Natural killer cell (primary cell): Measurements from ENCODE around the gene ARAP3. TPM values are rescaled to one million over a fixed set of nuclear protein-coding genes. Genes with fewer than 3 reads are reported as not detected.

Experiments
- ATAC-seq, 3 donors: fragments of 150-1000 bp in 2 of 3; fragments of 200-7000 bp in 1 of 3; cut with Tn5 transposase; 1 replicate in 1 of 3; 2 replicates in 2 of 3; pipeline ENCODE4 v1.10.0; 2021; ENCODE audit warnings: mild to moderate bottlenecking in 2 of 3, moderate library complexity in 2 of 3
- DNase-seq, 2 donors: peaks; one replicate each; pipeline versions ENCODE4 v3.0.0 to v3.0.0-alpha.2; 2013 to 2021; ENCODE audit warnings: mixed read lengths in 1 of 2
- H3K27ac ChIP-seq: one replicate; pipeline ENCODE4 v1.5.1; 2013; ENCODE audit warnings: mild to moderate bottlenecking, low read length
- H3K27me3 ChIP-seq: one replicate; pipeline ENCODE4 v1.6.1; 2013; ENCODE audit warnings: low read length; ENCODE audit not compliant: control insufficient read depth, insufficient read depth
- H3K36me3 ChIP-seq: one replicate; pipeline ENCODE4 v1.6.1; 2013; ENCODE audit warnings: low read length; ENCODE audit not compliant: control insufficient read depth, insufficient read depth
- H3K4me1 ChIP-seq: one replicate; pipeline ENCODE4 v1.6.1; 2013; ENCODE audit warnings: low read length; ENCODE audit not compliant: control insufficient read depth, insufficient read depth
- H3K4me3 ChIP-seq: one replicate; pipeline ENCODE4 v1.5.1; 2013; ENCODE audit warnings: low read length
- H3K9me3 ChIP-seq: one replicate; pipeline ENCODE4 v1.6.1; 2013; ENCODE audit warnings: low read length; ENCODE audit not compliant: control insufficient read depth, insufficient read depth
- H3K27ac Mint-ChIP-seq, 2 donors: one replicate each; pipeline ENCODE4 v1.8.0; 2022; ENCODE audit warnings: mild to moderate bottlenecking in 2 of 2, mixed read lengths in 2 of 2, moderate library complexity in 1 of 2
- H3K27me3 Mint-ChIP-seq, 2 donors: one replicate each; pipeline ENCODE4 v1.8.0; 2022; ENCODE audit warnings: low read depth in 2 of 2, mixed read lengths in 2 of 2
- H3K36me3 Mint-ChIP-seq: one replicate; pipeline ENCODE4 v1.8.0; 2022; ENCODE audit warnings: mixed read lengths
- H3K4me1 Mint-ChIP-seq, 2 donors: one replicate each; pipeline ENCODE4 v1.8.0; 2022; ENCODE audit warnings: mixed read lengths in 2 of 2
- H3K4me3 Mint-ChIP-seq: one replicate; pipeline ENCODE4 v1.8.0; 2022; ENCODE audit warnings: mild to moderate bottlenecking, moderate library complexity, mixed read lengths
- H3K9me3 Mint-ChIP-seq, 2 donors: one replicate each; pipeline ENCODE4 v1.8.0; 2022; ENCODE audit warnings: mixed read lengths in 2 of 2
- CTCF ChIP-seq: fragments of 200-600 bp; IDR thresholded peaks from one replicate; pipeline ENCODE4 v1.8.0; 2022; ENCODE audit warnings: antibody characterized with exemption
- WGBS: methylation state at CpG from one replicate; pipeline ENCODE4 v1.1.7; 2013; ENCODE audit warnings: missing lambda C conversion rate; ENCODE audit not compliant: insufficient coverage; 5-methylcytosine and 5-hydroxymethylcytosine counted together
- intact Hi-C: fragments of 100-400 bp; cut with micrococcal nuclease; formaldehyde crosslinking; loops from one replicate; pipeline ENCODE4 v1.14.2; 2022
- total RNA-seq, 4 donors: library from RNA; stranded (reverse); fragments of 120-200 nt in 1 of 4; gene quantifications; one replicate each; pipeline versions ENCODE4 v1.2.3 to v1.2.4, GENCODE V29; 2013 to 2022

The ARAP3 gene
- total RNA-seq, 3 donors from 2014 or later (not counting 1 experiment from before 2014, with no cell fraction given): 13.9 to 25.2 (median 19.6) TPM

- no peak for ATAC-seq
- Mint-ChIP-seq H3K27me3 (no peaks in the 10 kb centered on the region), H3K4me3 (peak overlapping the region; percentile 86), H3K36me3 (no peaks in the 10 kb centered on the region), H3K27ac (peak overlapping the region; percentile 48 to 84), H3K4me1 (peaks cover 22 to 36% of the 10 kb centered on the region in 2 donors), H3K9me3 (no peaks in the 10 kb centered on the region)
- Histone ChIP-seq H3K36me3 (peaks cover 6% of the 10 kb centered on the region), H3K4me3 (peak overlapping the region; percentile 87), H3K4me1 (peaks cover 30% of the 10 kb centered on the region), H3K9me3 (no peaks in the 10 kb centered on the region), H3K27me3 (no peaks in the 10 kb centered on the region), H3K27ac (peak overlapping the region; percentile 69)
- intact Hi-C loops: loop anchor here (1.0 to 5.0 kb wide), 4 partner anchors 15 to 46 kb away; partner anchors contain the start of genes ARAP3, DIAPH1 and FCHSD1
- TF ChIP-seq CTCF: no peak
- DNase-seq: no peak
- 8% methylated on average over 4 of the region's 4 CpGs for WGBS
Measured at GRCh38 chr5:141636106-141636412, 46.0 kb downstream of the ARAP3 start.

- ATAC-seq (no peak), DNase-seq (no peak)
- Histone ChIP-seq H3K4me1 (peaks cover 30% of the 10 kb centered on the region), H3K27ac (no peak overlapping the region), H3K27me3 (no peaks in the 10 kb centered on the region), H3K36me3 (peaks cover 7% of the 10 kb centered on the region), H3K4me3 (no peak overlapping the region), H3K9me3 (no peaks in the 10 kb centered on the region)
- intact Hi-C loops: loop anchor here (1.0 to 5.0 kb wide), 4 partner anchors 16 to 47 kb away; partner anchors contain the start of genes ARAP3, DIAPH1 and FCHSD1
- WGBS: 76% methylated on average over 2 of the region's 7 CpGs
- no peaks in the 10 kb centered on the region for H3K9me3 Mint-ChIP-seq
- peak overlapping the region; percentile 48 to 84 for H3K27ac Mint-ChIP-seq
- no peak for TF ChIP-seq CTCF
- H3K36me3 Mint-ChIP-seq: no peaks in the 10 kb centered on the region
- H3K27me3 Mint-ChIP-seq: no peaks in the 10 kb centered on the region
- peaks cover 22 to 36% of the 10 kb centered on the region in 2 donors for H3K4me1 Mint-ChIP-seq
- H3K4me3 Mint-ChIP-seq: peak overlapping the region; percentile 86
Measured at GRCh38 chr5:141635646-141636045, 46.4 kb downstream of the ARAP3 start.

GRCh38 chr5:141634720-141635119 is 47.3 kb downstream of the ARAP3 start:
- no peak for DNase-seq
- Histone ChIP-seq H3K4me3 (no peak overlapping the region), H3K9me3 (no peaks in the 10 kb centered on the region), H3K36me3 (peaks cover 15% of the 10 kb centered on the region), H3K27ac (no peak overlapping the region), H3K27me3 (no peaks in the 10 kb centered on the region), H3K4me1 (peaks cover 30% of the 10 kb centered on the region)
- no peaks in the 10 kb centered on the region for H3K9me3 Mint-ChIP-seq
- peak overlapping the region; percentile 41 for H3K4me3 Mint-ChIP-seq
- intact Hi-C loops: loop anchor here (5.0 kb wide), 2 partner anchors 42 to 48 kb away; partner anchors contain the start of gene ARAP3
- 92% methylated on average over 6 of the region's 6 CpGs for WGBS
- H3K27ac Mint-ChIP-seq: no peak overlapping the region
- peaks cover 22 to 36% of the 10 kb centered on the region in 2 donors for H3K4me1 Mint-ChIP-seq
- no peaks in the 10 kb centered on the region for H3K27me3 Mint-ChIP-seq
- H3K36me3 Mint-ChIP-seq: no peaks in the 10 kb centered on the region
- TF ChIP-seq CTCF: no peak
- no peak for ATAC-seq
